ENCODE results near the gene DIPK2A. TPM values are rescaled to one million over a fixed set of nuclear protein-coding genes. Genes with fewer than 3 reads are reported as not detected.

The DIPK2A gene
- total and polyA plus RNA-seq, 2 of the 4 experiments (the other 2 are of a cell fraction) = 9.3 to 14.0 TPM

DNA sequence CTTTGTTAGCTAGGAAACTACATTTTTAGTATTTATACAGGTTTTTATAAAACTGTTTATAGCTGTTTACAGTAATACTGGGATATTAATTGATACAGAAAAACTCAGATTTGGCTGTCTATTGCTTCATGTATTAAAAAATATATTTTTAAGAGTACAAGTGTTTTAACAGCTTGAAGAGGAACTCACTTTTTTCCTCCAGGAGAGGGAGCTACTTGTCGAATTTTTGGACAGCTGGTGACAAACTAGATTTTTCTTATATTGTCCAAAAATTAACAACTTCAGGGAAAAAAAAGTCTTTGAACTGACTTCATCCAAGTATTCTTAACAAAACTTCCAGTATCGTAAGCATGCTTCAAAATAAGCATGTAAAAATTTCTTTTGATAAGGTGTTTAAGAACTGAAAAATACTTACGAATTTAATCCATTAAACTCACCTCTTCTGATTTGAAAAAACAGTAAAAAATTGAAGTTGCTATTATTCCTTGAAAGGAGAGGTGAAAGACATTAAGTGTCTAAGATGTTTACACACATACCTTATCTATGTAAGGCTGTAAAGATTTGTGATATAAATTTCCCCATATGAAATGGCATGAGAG is 4.0 kb downstream of the DIPK2A start:
- no peak overlapping the region for H3K27ac ChIP-seq (ENCODE audit: insufficient read depth, low read length)
- no peaks in the 10 kb centered on the region for H3K4me1 ChIP-seq (ENCODE audit: control insufficient read depth, insufficient read depth, low read length)
- no peak overlapping the region for H2AK9ac ChIP-seq (replicated peaks; ENCODE audit: low read depth, low read length, poor library complexity)
- peak overlapping the region; percentile 37 for H3K4me2 ChIP-seq (ENCODE audit: low read depth, low read length)
- no peak overlapping the region for H4K5ac ChIP-seq (ENCODE audit: low read depth, low read length)
- H2BK5ac ChIP-seq (ENCODE audit: low read depth, low read length, poor library complexity, severe bottlenecking) = no peak overlapping the region
- no peak overlapping the region for H3K4ac ChIP-seq (ENCODE audit: low read depth, low read length)
- no peak for ATAC-seq (ENCODE audit: low read depth)
- H3K56ac ChIP-seq (ENCODE audit: extremely low read depth, insufficient read depth, low read length) = no peak overlapping the region
- no TSS peak for BruUV-seq (replicated peaks)
- in situ Hi-C loops (cut with MboI; ENCODE audit: low sequenced_read_pairs) (no loop called here), intact Hi-C loops (cut with micrococcal nuclease) (loop anchor here (5.0 to 10.0 kb wide), 3 partner anchors 77 to 557 kb away; no protein-coding TSS in a partner anchor), dilution Hi-C loops (cut with HindIII; ENCODE audit: low sequenced_read_pairs, unreplicated experiment) (no loop called here)
- H3K18ac ChIP-seq (ENCODE audit: low read depth, low read length) = no peak overlapping the region
- ChIA-PET POLR2A (ENCODE audit: unreplicated experiment) (interaction anchor here (0.6 kb wide), 1 partner anchor 19 kb away, joined by 4 read pairs; no protein-coding TSS in a partner anchor), CTCF (interaction anchor here (0.6 to 0.7 kb wide), 3 partner anchors 16 to 1010 kb away, joined by 3 read pairs; no protein-coding TSS in a partner anchor)
- H2BK20ac ChIP-seq (ENCODE audit: low read depth, low read length) = no peak overlapping the region
- no peaks in the 10 kb centered on the region for H3K9me1 ChIP-seq (ENCODE audit: insufficient read depth, low read length)
- no peaks in the 10 kb centered on the region for H3K9me3 ChIP-seq (ENCODE audit: control insufficient read depth, insufficient read depth, low read length)
- H3K4me3 ChIP-seq (ENCODE audit: insufficient read depth, low read depth, low read length) = no peak overlapping the region
- H3K27me3 ChIP-seq (ENCODE audit: control insufficient read depth, insufficient read depth, low read length) = no peaks in the 10 kb centered on the region
- no peak overlapping the region for H2AK5ac ChIP-seq (ENCODE audit: low read depth, low read length)
- H2AFZ ChIP-seq (replicated peaks; ENCODE audit: low read length, poor library complexity) = no peak overlapping the region
- no peak overlapping the region for H3K9ac ChIP-seq (ENCODE audit: low read depth, low read length)
- WGBS, 2 experiments (ENCODE audit: extremely low coverage in 2 of 2, insufficient read length in 1 of 2) = no CpG with 5 or more reads among the region's 3 CpGs
- TF ChIP-seq POLR2A (IDR thresholded peaks at IDR 0.05; ENCODE audit: low read depth, low read length) = no peak
- TF ChIP-seq, protein P1, sequence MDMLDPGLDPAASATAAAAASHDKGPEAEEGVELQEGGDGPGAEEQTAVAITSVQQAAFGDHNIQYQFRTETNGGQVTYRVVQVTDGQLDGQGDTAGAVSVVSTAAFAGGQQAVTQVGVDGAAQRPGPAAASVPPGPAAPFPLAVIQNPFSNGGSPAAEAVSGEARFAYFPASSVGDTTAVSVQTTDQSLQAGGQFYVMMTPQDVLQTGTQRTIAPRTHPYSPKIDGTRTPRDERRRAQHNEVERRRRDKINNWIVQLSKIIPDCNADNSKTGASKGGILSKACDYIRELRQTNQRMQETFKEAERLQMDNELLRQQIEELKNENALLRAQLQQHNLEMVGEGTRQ (IDR thresholded peaks at IDR 0.05; ENCODE audit: low read depth, low read length) = no peak
- TF ChIP-seq, protein P2, sequence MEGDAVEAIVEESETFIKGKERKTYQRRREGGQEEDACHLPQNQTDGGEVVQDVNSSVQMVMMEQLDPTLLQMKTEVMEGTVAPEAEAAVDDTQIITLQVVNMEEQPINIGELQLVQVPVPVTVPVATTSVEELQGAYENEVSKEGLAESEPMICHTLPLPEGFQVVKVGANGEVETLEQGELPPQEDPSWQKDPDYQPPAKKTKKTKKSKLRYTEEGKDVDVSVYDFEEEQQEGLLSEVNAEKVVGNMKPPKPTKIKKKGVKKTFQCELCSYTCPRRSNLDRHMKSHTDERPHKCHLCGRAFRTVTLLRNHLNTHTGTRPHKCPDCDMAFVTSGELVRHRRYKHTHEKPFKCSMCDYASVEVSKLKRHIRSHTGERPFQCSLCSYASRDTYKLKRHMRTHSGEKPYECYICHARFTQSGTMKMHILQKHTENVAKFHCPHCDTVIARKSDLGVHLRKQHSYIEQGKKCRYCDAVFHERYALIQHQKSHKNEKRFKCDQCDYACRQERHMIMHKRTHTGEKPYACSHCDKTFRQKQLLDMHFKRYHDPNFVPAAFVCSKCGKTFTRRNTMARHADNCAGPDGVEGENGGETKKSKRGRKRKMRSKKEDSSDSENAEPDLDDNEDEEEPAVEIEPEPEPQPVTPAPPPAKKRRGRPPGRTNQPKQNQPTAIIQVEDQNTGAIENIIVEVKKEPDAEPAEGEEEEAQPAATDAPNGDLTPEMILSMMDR (conservative IDR thresholded peaks at IDR 0.05; ENCODE audit: low read depth, low read length) = peak; percentile 67
- no peak for TF ChIP-seq BHLHE40 (IDR thresholded peaks at IDR 0.05; ENCODE audit: low read depth, low read length)
- TF ChIP-seq MAZ (IDR thresholded peaks at IDR 0.05; ENCODE audit: borderline replicate concordance, low read depth, low read length) = no peak
- TF ChIP-seq SMC3 (IDR thresholded peaks at IDR 0.05; ENCODE audit: low read depth, low read length) = peak; percentile 65
- no peak for TF ChIP-seq CEBPB (IDR thresholded peaks at IDR 0.05; ENCODE audit: low read depth, low read length)
- no peak for TF ChIP-seq CHD1 (IDR thresholded peaks at IDR 0.05; ENCODE audit: low read depth, low read length)
- no peak for TF ChIP-seq NFE2L2 (IDR thresholded peaks at IDR 0.05; ENCODE audit: low read depth, low read length)
- TF ChIP-seq RCOR1 (IDR thresholded peaks at IDR 0.05; ENCODE audit: insufficient replicate concordance, low read length) = no peak
- TF ChIP-seq FOS (IDR thresholded peaks at IDR 0.05; ENCODE audit: low read depth, low read length) = no peak
- TF ChIP-seq, protein P3, sequence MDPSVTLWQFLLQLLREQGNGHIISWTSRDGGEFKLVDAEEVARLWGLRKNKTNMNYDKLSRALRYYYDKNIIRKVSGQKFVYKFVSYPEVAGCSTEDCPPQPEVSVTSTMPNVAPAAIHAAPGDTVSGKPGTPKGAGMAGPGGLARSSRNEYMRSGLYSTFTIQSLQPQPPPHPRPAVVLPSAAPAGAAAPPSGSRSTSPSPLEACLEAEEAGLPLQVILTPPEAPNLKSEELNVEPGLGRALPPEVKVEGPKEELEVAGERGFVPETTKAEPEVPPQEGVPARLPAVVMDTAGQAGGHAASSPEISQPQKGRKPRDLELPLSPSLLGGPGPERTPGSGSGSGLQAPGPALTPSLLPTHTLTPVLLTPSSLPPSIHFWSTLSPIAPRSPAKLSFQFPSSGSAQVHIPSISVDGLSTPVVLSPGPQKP (IDR thresholded peaks at IDR 0.05; ENCODE audit: borderline replicate concordance, low read depth, low read length) = no peak
- no peak for TF ChIP-seq MAFK (IDR thresholded peaks at IDR 0.05; ENCODE audit: low read depth, low read length)
- no peak for TF ChIP-seq RFX5 (IDR thresholded peaks at IDR 0.05; ENCODE audit: low read depth, low read length)
- TF ChIP-seq MXI1 (IDR thresholded peaks at IDR 0.05; ENCODE audit: borderline replicate concordance, low read depth, low read length) = no peak
- TF ChIP-seq RAD21 (IDR thresholded peaks at IDR 0.05; ENCODE audit: low read length) = peak; percentile 65
- H4K91ac ChIP-seq (ENCODE audit: insufficient read depth, low read depth, low read length) = no peak overlapping the region
- H4K20me1 ChIP-seq (ENCODE audit: insufficient read depth, low read length) = no peaks in the 10 kb centered on the region; the same call in 1 of the 2 replicates
- H3K36me3 ChIP-seq (ENCODE audit: control insufficient read depth, insufficient read depth, low read length) = no peaks in the 10 kb centered on the region
- no peak overlapping the region for H3K23ac ChIP-seq (ENCODE audit: low read depth, low read length)
- H4K8ac ChIP-seq (ENCODE audit: low read depth in 2 of 2, low read length in 2 of 2) = no peak overlapping the region
- H2BK15ac ChIP-seq (ENCODE audit: low read depth, low read length) = no peak overlapping the region
- H2BK120ac ChIP-seq (ENCODE audit: low read depth, low read length) = no peak overlapping the region
- DNase-seq = peak; percentile 81
- no peak overlapping the region for H3K14ac ChIP-seq (replicated peaks; ENCODE audit: low read depth, low read length)
- peaks cover 0 to 7% of the 10 kb centered on the region in 2 experiments; a peak in 2 of 4 replicates for H3K79me1 ChIP-seq (ENCODE audit: low read depth in 1 of 2, low read length in 2 of 2)

Data from IMR-90 (cell line).